IMR-90 (cell line): ENCODE results near the gene ANO10. TPM values are rescaled to one million over a fixed set of nuclear protein-coding genes. Genes with fewer than 3 reads are reported as not detected.
A peak's percentile ranks its signal among the peaks of the same experiment; 100 is the strongest.

Source experiments
- ATAC-seq: fragments of 200-7000 bp; cut with Tn5 transposase; 2 replicates; pipeline ENCODE4 v1.9.1; 2020; ENCODE audit warnings: low read depth, mild to moderate bottlenecking, moderate library complexity
- BruUV-seq: library from RNA; stranded (reverse); fragments of 400-500 nt; replicated peaks from 2 replicates; lab custom pipeline; 2021; lab: Mats Ljungman, UMichigan
- CTCF ChIA-PET: fragments of 300-600 bp; formaldehyde crosslinking; extraction: SDS; loops from one replicate; lab custom pipeline; 2021; ENCODE audit warnings: antibody characterized with exemption; lab: Yijun Ruan, JAX
- POLR2A ChIA-PET: fragments of 300-600 bp; sonication (Branson Sonifier 250); formaldehyde crosslinking; loops from one replicate; lab custom pipeline; 2022; ENCODE audit warnings: antibody characterized with exemption; ENCODE audit not compliant: unreplicated experiment; lab: Charles Lee
- DNase-seq: peaks from one replicate; pipeline ENCODE4 v3.0.0; 2013
- H2AFZ ChIP-seq: replicated peaks from 2 replicates; pipeline ENCODE3; 2013; ENCODE audit warnings: low read length, mild to moderate bottlenecking; ENCODE audit not compliant: poor library complexity
- H2AK5ac ChIP-seq: 2 replicates; pipeline ENCODE4 v1.6.1; 2013; ENCODE audit warnings: low read depth, low read length, inconsistent platforms
- H2AK9ac ChIP-seq: replicated peaks from 2 replicates; pipeline ENCODE3; 2013; ENCODE audit warnings: mild to moderate bottlenecking, low read depth, low read length, moderate library complexity; ENCODE audit not compliant: poor library complexity
- H2BK120ac ChIP-seq: 2 replicates; pipeline ENCODE4 v1.6.1; 2013; ENCODE audit warnings: low read depth, low read length, inconsistent platforms
- H2BK15ac ChIP-seq: 3 replicates; pipeline ENCODE4 v1.6.1; 2013; ENCODE audit warnings: low read depth, low read length, inconsistent platforms
- H2BK20ac ChIP-seq: 2 replicates; pipeline ENCODE4 v1.6.1; 2013; ENCODE audit warnings: low read depth, mild to moderate bottlenecking, inconsistent platforms, low read length, moderate library complexity
- H2BK5ac ChIP-seq: 2 replicates; pipeline ENCODE4 v1.6.1; 2013; ENCODE audit warnings: mild to moderate bottlenecking, low read depth, low read length, inconsistent platforms; ENCODE audit not compliant: poor library complexity, severe bottlenecking
- H3K14ac ChIP-seq: replicated peaks from 2 replicates; pipeline ENCODE4 v1.6.1; 2013; ENCODE audit warnings: low read depth, low read length, inconsistent platforms
- H3K18ac ChIP-seq: 2 replicates; pipeline ENCODE4 v1.6.1; 2013; ENCODE audit warnings: low read depth, low read length, control low read depth
- H3K23ac ChIP-seq: 2 replicates; pipeline ENCODE4 v1.6.1; 2013; ENCODE audit warnings: low read depth, low read length, inconsistent platforms
- H3K27ac ChIP-seq: 2 replicates; pipeline ENCODE4 v1.5.1; 2013; ENCODE audit warnings: mild to moderate bottlenecking, control low read depth, low read length; ENCODE audit not compliant: insufficient read depth
- H3K27me3 ChIP-seq: 2 replicates; pipeline ENCODE4 v1.6.1; 2013; ENCODE audit warnings: low read length; ENCODE audit not compliant: control insufficient read depth, insufficient read depth
- H3K36me3 ChIP-seq: 2 replicates; pipeline ENCODE4 v1.6.1; 2013; ENCODE audit warnings: low read length, mixed read lengths; ENCODE audit not compliant: control insufficient read depth, insufficient read depth
- H3K4ac ChIP-seq: 2 replicates; pipeline ENCODE4 v1.6.1; 2013; ENCODE audit warnings: low read depth, low read length, inconsistent platforms
- H3K4me1 ChIP-seq: 2 replicates; pipeline ENCODE4 v1.6.1; 2013; ENCODE audit warnings: low read length, mixed read lengths; ENCODE audit not compliant: control insufficient read depth, insufficient read depth
- H3K4me2 ChIP-seq: 2 replicates; pipeline ENCODE4 v1.6.1; 2013; ENCODE audit warnings: low read depth, mild to moderate bottlenecking, control low read depth, low read length, moderate library complexity
- H3K4me3 ChIP-seq: 2 replicates; pipeline ENCODE4 v1.5.1; 2013; ENCODE audit warnings: low read depth, mild to moderate bottlenecking, control low read depth, low read length, moderate library complexity; ENCODE audit not compliant: insufficient read depth
- H3K56ac ChIP-seq: 2 replicates; pipeline ENCODE4 v1.6.1; 2013; ENCODE audit warnings: low read length, inconsistent platforms; ENCODE audit not compliant: insufficient read depth; ENCODE audit errors: extremely low read depth
- H3K79me1 ChIP-seq, 2 experiments: 2 replicates each; pipeline ENCODE4 v1.6.1; 2013; ENCODE audit warnings: low read length in 2 of 2, inconsistent platforms in 1 of 2, low read depth in 1 of 2
- H3K9ac ChIP-seq: 2 replicates; pipeline ENCODE4 v1.6.1; 2013; ENCODE audit warnings: low read depth, low read length, control low read depth
- H3K9me1 ChIP-seq: 2 replicates; pipeline ENCODE4 v1.6.1; 2013; ENCODE audit warnings: low read length, inconsistent platforms; ENCODE audit not compliant: insufficient read depth
- H3K9me3 ChIP-seq: 2 replicates; pipeline ENCODE4 v1.6.1; 2013; ENCODE audit warnings: low read length; ENCODE audit not compliant: control insufficient read depth, insufficient read depth
- H4K20me1 ChIP-seq: 2 replicates; pipeline ENCODE4 v1.6.1; 2013; ENCODE audit warnings: low read length, inconsistent platforms; ENCODE audit not compliant: insufficient read depth
- H4K5ac ChIP-seq: 2 replicates; pipeline ENCODE4 v1.6.1; 2013; ENCODE audit warnings: mild to moderate bottlenecking, low read depth, low read length, control low read depth
- H4K8ac ChIP-seq, 2 experiments: 2 replicates each; pipeline ENCODE4 v1.6.1; 2013; ENCODE audit warnings: low read depth in 2 of 2, low read length in 2 of 2, control low read depth in 1 of 2, inconsistent platforms in 1 of 2
- H4K91ac ChIP-seq: 2 replicates; pipeline ENCODE4 v1.6.1; 2013; ENCODE audit warnings: low read depth, low read length, inconsistent platforms; ENCODE audit not compliant: insufficient read depth
- BHLHE40 ChIP-seq: fragments of 150-350 bp; IDR thresholded peaks from 2 replicates; pipeline ENCODE4 v1.6.1; 2016; ENCODE audit warnings: mild to moderate bottlenecking, low read depth, low read length
- CEBPB ChIP-seq: IDR thresholded peaks from 2 replicates; pipeline ENCODE4 v1.6.1; 2012; ENCODE audit warnings: low read depth, low read length, improper control_type of control experiment
- CHD1 ChIP-seq: IDR thresholded peaks from 2 replicates; pipeline ENCODE4 v1.6.1; 2012; ENCODE audit warnings: low read depth, low read length, improper control_type of control experiment
- FOS ChIP-seq: fragments of 150-350 bp; IDR thresholded peaks from 2 replicates; pipeline ENCODE4 v1.6.1; 2016; ENCODE audit warnings: low read depth, low read length
- MAFK ChIP-seq: IDR thresholded peaks from 2 replicates; pipeline ENCODE4 v1.6.1; 2012; ENCODE audit warnings: low read depth, low read length, improper control_type of control experiment
- MAZ ChIP-seq: IDR thresholded peaks from 2 replicates; pipeline ENCODE4 v1.6.1; 2012; ENCODE audit warnings: low read depth, mild to moderate bottlenecking, low read length, improper control_type of control experiment, moderate library complexity, borderline replicate concordance
- MXI1 ChIP-seq: IDR thresholded peaks from 2 replicates; pipeline ENCODE4 v1.6.1; 2012; ENCODE audit warnings: low read depth, mild to moderate bottlenecking, low read length, moderate library complexity, borderline replicate concordance
- NFE2L2 ChIP-seq: fragments of 150-350 bp; IDR thresholded peaks from 2 replicates; pipeline ENCODE4 v1.6.1; 2016; ENCODE audit warnings: low read depth, mild to moderate bottlenecking, low read length
- POLR2A ChIP-seq: IDR thresholded peaks from 2 replicates; pipeline ENCODE4 v1.6.1; 2012; ENCODE audit warnings: mild to moderate bottlenecking, low read depth, low read length
- RAD21 ChIP-seq: IDR thresholded peaks from 2 replicates; pipeline ENCODE4 v1.6.1; 2012; ENCODE audit warnings: low read length, improper control_type of control experiment
- RCOR1 ChIP-seq: IDR thresholded peaks from 2 replicates; pipeline ENCODE4 v1.6.1; 2012; ENCODE audit warnings: mild to moderate bottlenecking, low read length, improper control_type of control experiment; ENCODE audit not compliant: insufficient replicate concordance
- RFX5 ChIP-seq: IDR thresholded peaks from 2 replicates; pipeline ENCODE4 v1.8.0; 2012; ENCODE audit warnings: low read depth, mild to moderate bottlenecking, low read length, moderate library complexity
- SMC3 ChIP-seq: fragments of 150-350 bp; IDR thresholded peaks from 2 replicates; pipeline ENCODE4 v1.6.1; 2016; ENCODE audit warnings: low read depth, mild to moderate bottlenecking, antibody characterized with exemption, low read length, moderate library complexity
- WGBS, 2 experiments: methylation state at CpG; one replicate each; pipeline versions ENCODE4 v1.1.5 to v1.1.7; 2013; ENCODE audit warnings: missing lambda C conversion rate in 2 of 2; ENCODE audit not compliant: insufficient read length in 1 of 2; ENCODE audit errors: extremely low coverage in 2 of 2; 5-methylcytosine and 5-hydroxymethylcytosine counted together
- dilution Hi-C: fragments of 300-500 bp; cut with HindIII; formaldehyde crosslinking; loops from one replicate; pipeline ENCODE4 v1.14.3; 2018; ENCODE audit warnings: low sequenced_read_pairs; ENCODE audit not compliant: unreplicated experiment
- in situ Hi-C: fragments of 300-500 bp; cut with MboI; formaldehyde crosslinking; loops from 3 replicates; pipeline ENCODE4 v1.14.3; 2019; ENCODE audit warnings: low sequenced_read_pairs, inconsistent platforms, mixed read lengths
- intact Hi-C: fragments of 100-400 bp; cut with micrococcal nuclease; formaldehyde crosslinking; loops from 2 replicates; pipeline ENCODE4 v1.10.0; 2022
- polyA plus RNA-seq, 3 experiments: library from polyadenylated mRNA; depleted of rRNA; stranded (reverse); fragments of >200 nt; gene quantifications; 2 replicates each; pipeline ENCODE4 v1.2.3, GENCODE V29; 2012; ENCODE audit warnings: low replicate concordance in 1 of 3
- total RNA-seq: library from RNA; depleted of rRNA; stranded (reverse); fragments of >200 nt; gene quantifications from 2 replicates; pipeline ENCODE4 v1.2.3, GENCODE V29; 2012
- TF ChIP-seq, protein P1 (sequence below): conservative IDR thresholded peaks from 2 replicates; pipeline ENCODE4 v1.5.1; 2012; ENCODE audit warnings: mild to moderate bottlenecking, low read depth, low read length, improper control_type of control experiment
- TF ChIP-seq, protein P2 (sequence below): fragments of 150-350 bp; IDR thresholded peaks from 2 replicates; pipeline ENCODE4 v1.6.1; 2016; ENCODE audit warnings: low read depth, mild to moderate bottlenecking, low read length, moderate library complexity, borderline replicate concordance
- TF ChIP-seq, protein P3 (sequence below): fragments of 150-350 bp; IDR thresholded peaks from 2 replicates; pipeline ENCODE4 v1.6.1; 2017; ENCODE audit warnings: mild to moderate bottlenecking, antibody characterized with exemption, low read length, low read depth

Gene ANO10
- total and polyA plus RNA-seq, 2 of the 4 experiments (the other 2 are of a cell fraction): 28.5 to 41.6 TPM

- 0 out of 2 replicates have a peak overlapping the region, but pooled peaks have one; percentile 39 for H3K14ac ChIP-seq
- ChIA-PET POLR2A (no interaction called here), CTCF (no interaction called here)
- no peak overlapping the region for H2AK9ac ChIP-seq
- no peaks in the 10 kb centered on the region for H3K27me3 ChIP-seq
- H2BK20ac ChIP-seq: peak overlapping the region; percentile 14
- H3K9me1 ChIP-seq: peaks cover 7% of the 10 kb centered on the region
- no peak overlapping the region for H3K27ac ChIP-seq
- BruUV-seq: no TSS peak
- ATAC-seq: no peak
- no peaks in the 10 kb centered on the region for H3K9me3 ChIP-seq
- H2BK15ac ChIP-seq: no peak overlapping the region
- H3K4me3 ChIP-seq: no peak overlapping the region
- H4K8ac ChIP-seq: peak overlapping the region in 1 of 2 experiments; percentile 38; a peak in 2 of 4 replicates
- in situ Hi-C loops (no loop called here), intact Hi-C loops (no loop called here), dilution Hi-C loops (no loop called here)
- no CpG with 5 or more reads among the region's 3 CpGs for WGBS, 2 experiments
- H3K9ac ChIP-seq: no peak overlapping the region
- no peak overlapping the region for H3K4ac ChIP-seq
- H4K5ac ChIP-seq: no peak overlapping the region
- peak overlapping the region; percentile 89 for H2BK5ac ChIP-seq
- no peaks in the 10 kb centered on the region for H3K36me3 ChIP-seq
- H2AFZ ChIP-seq: no peak overlapping the region
- H2AK5ac ChIP-seq: no peak overlapping the region
- H3K18ac ChIP-seq: no peak overlapping the region
- no peak overlapping the region for H3K4me2 ChIP-seq
- H3K4me1 ChIP-seq: peaks cover 11% of the 10 kb centered on the region
- no peak overlapping the region for H3K56ac ChIP-seq
- no peaks in the 10 kb centered on the region for H3K79me1 ChIP-seq
- H4K20me1 ChIP-seq: no peaks in the 10 kb centered on the region
- TF ChIP-seq NFE2L2: no peak
- TF ChIP-seq FOS: no peak
- no peak for TF ChIP-seq SMC3
- TF ChIP-seq CHD1: no peak
- TF ChIP-seq RAD21: no peak
- TF ChIP-seq MAFK: no peak
- TF ChIP-seq MXI1: no peak
- TF ChIP-seq, protein P1, sequence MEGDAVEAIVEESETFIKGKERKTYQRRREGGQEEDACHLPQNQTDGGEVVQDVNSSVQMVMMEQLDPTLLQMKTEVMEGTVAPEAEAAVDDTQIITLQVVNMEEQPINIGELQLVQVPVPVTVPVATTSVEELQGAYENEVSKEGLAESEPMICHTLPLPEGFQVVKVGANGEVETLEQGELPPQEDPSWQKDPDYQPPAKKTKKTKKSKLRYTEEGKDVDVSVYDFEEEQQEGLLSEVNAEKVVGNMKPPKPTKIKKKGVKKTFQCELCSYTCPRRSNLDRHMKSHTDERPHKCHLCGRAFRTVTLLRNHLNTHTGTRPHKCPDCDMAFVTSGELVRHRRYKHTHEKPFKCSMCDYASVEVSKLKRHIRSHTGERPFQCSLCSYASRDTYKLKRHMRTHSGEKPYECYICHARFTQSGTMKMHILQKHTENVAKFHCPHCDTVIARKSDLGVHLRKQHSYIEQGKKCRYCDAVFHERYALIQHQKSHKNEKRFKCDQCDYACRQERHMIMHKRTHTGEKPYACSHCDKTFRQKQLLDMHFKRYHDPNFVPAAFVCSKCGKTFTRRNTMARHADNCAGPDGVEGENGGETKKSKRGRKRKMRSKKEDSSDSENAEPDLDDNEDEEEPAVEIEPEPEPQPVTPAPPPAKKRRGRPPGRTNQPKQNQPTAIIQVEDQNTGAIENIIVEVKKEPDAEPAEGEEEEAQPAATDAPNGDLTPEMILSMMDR: no peak
- no peak for TF ChIP-seq RCOR1
- TF ChIP-seq, protein P2, sequence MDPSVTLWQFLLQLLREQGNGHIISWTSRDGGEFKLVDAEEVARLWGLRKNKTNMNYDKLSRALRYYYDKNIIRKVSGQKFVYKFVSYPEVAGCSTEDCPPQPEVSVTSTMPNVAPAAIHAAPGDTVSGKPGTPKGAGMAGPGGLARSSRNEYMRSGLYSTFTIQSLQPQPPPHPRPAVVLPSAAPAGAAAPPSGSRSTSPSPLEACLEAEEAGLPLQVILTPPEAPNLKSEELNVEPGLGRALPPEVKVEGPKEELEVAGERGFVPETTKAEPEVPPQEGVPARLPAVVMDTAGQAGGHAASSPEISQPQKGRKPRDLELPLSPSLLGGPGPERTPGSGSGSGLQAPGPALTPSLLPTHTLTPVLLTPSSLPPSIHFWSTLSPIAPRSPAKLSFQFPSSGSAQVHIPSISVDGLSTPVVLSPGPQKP: no peak
- no peak for TF ChIP-seq POLR2A
- no peak for TF ChIP-seq RFX5
- no peak for TF ChIP-seq CEBPB
- TF ChIP-seq MAZ: no peak
- TF ChIP-seq BHLHE40: no peak
- TF ChIP-seq, protein P3, sequence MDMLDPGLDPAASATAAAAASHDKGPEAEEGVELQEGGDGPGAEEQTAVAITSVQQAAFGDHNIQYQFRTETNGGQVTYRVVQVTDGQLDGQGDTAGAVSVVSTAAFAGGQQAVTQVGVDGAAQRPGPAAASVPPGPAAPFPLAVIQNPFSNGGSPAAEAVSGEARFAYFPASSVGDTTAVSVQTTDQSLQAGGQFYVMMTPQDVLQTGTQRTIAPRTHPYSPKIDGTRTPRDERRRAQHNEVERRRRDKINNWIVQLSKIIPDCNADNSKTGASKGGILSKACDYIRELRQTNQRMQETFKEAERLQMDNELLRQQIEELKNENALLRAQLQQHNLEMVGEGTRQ: no peak
- H4K91ac ChIP-seq: no peak overlapping the region
- H3K23ac ChIP-seq: no peak overlapping the region
- no peak for DNase-seq
- H2BK120ac ChIP-seq: no peak overlapping the region
Measured at GRCh38 chr3:43640681-43641080, 18.9 kb upstream of the ANO10 start.
